Stimulated activated naive CD4-positive, alpha-beta T cell treated with Interleukin-2 at 50 U/mL for 16 hours (primary cell): ENCODE measurements around the gene RNASE8.
"Not testable (repeated sequence)": the region's sequence is repeated elsewhere in the genome, so short reads cannot be mapped to it uniquely, and the experiment has no call there.

ENCODE experiments used
- DNase-seq: peaks from one replicate; lab custom pipeline; 2025; lab: John Stamatoyannopoulos, UW

Gene RNASE8

GRCh38 chr14:21030531-21030930 is 27.1 kb upstream of the RNASE8 start:
- DNase-seq: no peak

GRCh38 chr14:21032326-21033132 is 25.1 kb upstream of the RNASE8 start:
- DNase-seq: no peak

DNA sequence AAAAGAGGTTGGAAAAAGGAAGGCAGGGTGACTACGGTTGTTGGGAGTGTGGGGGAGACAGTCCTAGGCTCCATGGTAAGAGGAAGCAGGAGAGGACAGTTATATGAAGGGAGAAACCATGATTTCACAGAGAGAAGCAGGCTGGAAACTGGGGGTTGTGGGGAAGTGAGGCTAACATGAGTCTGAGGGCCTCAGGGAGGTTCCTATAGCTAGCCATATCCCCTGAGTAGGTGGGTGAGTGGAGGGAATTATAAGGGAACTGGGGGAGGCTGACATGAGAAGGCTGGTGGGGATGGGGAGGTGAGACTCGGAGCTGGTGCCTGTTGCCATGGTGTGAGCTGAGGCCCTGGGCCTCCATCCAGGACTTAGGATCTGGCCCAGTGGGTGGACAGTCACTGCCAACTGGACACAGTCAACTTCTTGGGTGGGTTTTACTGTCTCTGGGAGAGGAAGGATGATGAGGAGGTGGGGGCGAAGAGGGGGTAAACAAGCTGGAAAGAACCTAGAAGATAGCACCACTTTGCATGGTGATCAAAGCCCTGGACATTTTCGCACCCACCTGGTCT is 24.4 kb upstream of the RNASE8 start:
- no peak for DNase-seq

DNA sequence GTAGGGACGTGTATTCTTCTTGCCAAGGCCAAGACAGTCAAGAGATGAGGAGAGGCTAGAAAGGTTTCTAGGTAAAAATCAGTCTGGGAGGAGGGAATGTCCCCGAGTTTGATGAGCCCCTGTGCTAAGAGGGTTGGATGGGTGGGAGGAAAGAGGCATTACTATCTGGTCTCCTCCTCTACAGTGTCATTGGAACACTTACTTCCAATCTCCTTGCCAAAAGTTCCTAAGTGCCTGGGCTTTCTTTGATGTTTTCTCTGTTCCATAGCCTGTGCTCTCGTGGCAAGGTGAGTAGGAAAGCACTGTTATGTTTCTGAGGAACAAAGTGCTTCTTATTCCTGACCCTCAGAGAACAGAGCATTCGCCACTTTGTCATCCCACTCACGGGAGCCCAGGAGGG is 22.9 kb upstream of the RNASE8 start, which contains the start of gene RNASE13:
Gene RNASE13 (minus strand): TSS at position 101 of the 400 bp plus-strand sequence. CDS start 519 bp downstream, outside the sequence.
- no peak for DNase-seq

- DNase-seq: no peak
These were observed 20.9 kb upstream of the RNASE8 start for GRCh38 chr14:21036751-21037150.

DNA sequence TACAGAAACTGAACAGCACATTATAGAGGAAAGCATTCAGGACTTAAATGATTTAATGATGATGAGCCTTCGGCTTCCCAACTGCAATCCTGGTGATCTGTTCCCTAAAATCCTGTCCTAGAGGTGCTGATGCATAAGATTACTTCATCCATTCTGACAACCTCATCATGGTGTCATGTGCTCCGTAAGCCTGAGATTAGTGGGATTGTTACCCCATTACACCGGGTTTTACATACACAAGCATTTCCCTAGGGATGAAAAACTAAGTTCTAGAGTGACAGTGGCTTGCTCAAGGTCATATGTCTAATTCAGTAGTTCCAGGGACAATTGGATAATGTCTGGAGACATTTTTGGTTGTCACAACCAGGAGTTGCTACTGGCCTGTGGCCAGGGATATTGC is 20.5 kb upstream of the RNASE8 start:
- DNase-seq: no peak

GRCh38 chr14:21038441-21039422 is 18.9 kb upstream of the RNASE8 start:
- DNase-seq: no peak

DNA sequence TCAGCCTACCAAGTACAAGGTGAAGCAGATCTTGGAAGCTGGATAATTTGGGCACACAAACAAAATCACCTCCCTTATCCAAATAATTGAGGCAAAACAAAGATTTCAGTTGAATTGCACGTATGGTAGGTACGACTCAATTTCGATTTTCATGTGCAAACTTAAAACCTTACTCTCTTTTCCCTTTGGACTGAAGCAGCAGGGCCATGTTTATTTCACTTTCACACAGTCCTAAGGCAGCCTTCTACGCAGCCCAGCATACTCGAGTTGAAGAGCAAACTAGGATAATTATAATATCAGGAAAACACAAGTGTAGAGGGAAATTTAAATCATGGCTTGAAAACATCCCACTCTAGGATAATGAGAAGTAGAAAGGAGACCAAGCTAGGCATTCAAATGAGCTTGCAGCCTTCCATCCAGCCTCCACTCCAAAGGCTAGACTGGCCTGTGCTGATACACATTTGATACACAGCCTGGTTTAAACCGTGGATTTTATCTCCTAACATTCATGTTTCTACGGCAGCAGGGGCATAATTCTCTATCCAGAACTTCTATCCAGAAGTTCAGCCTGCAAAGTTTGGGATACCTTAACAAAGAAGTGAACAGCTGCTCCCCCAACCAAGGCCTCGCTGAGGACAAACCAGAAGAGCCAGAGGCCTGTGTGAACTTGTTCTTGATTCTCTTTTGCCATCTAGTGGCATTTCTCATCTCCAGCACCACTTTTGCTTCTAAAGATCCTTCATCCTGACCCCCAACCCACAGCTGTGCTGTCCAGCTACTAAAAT is 17.8 kb upstream of the RNASE8 start:
- no peak for DNase-seq

GRCh38 chr14:21040370-21040925 is 17.2 kb upstream of the RNASE8 start:
- no peak for DNase-seq

DNA sequence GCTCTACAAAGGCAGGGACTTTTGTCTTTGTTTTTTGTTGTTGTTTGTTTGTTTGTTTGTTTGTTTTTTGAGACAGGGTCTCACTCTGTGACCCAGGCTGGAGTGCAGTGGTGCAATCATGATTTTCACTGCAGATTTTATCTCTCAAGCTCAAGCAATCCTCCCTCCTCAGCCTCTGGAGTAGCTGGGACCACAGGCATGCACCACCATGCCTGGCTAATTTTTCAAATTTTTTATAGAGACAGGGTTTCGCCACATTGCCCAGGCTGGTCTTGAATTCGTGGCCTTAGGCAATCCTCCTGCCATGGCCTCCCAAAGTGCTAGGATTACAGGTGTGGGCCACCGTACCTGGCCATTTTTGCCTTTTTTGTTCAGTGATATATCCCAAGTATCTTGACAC is 16.7 kb upstream of the RNASE8 start:
- not testable (repeated sequence) for DNase-seq

- no peak for DNase-seq
These were observed 15.8 kb upstream of the RNASE8 start, which contains the start of gene RNASE7 for GRCh38 chr14:21041676-21042433. RNASE7 (plus strand) TSS chr14:21042362; CDS start chr14:21042993, 631 bp downstream.

- no peak for DNase-seq
These were observed 14.7 kb upstream of the RNASE8 start for GRCh38 chr14:21042918-21043317.

DNA sequence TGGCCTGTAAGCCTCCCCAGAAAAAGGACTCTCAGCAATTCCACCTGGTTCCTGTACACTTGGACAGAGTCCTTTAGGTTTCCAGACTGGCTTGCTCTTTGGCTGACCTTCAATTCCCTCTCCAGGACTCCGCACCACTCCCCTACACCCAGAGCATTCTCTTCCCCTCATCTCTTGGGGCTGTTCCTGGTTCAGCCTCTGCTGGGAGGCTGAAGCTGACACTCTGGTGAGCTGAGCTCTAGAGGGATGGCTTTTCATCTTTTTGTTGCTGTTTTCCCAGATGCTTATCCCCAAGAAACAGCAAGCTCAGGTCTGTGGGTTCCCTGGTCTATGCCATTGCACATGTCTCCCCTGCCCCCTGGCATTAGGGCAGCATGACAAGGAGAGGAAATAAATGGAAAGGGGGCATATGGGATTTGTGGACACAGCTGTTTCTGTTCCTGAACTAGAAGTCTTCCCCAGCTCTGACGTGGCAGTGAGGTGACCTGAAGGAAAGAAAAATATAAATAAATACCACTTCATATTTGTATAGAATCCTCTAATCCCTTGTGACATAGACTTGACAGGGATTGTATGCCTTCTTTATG is 14.1 kb upstream of the RNASE8 start:
- no peak for DNase-seq

DNA sequence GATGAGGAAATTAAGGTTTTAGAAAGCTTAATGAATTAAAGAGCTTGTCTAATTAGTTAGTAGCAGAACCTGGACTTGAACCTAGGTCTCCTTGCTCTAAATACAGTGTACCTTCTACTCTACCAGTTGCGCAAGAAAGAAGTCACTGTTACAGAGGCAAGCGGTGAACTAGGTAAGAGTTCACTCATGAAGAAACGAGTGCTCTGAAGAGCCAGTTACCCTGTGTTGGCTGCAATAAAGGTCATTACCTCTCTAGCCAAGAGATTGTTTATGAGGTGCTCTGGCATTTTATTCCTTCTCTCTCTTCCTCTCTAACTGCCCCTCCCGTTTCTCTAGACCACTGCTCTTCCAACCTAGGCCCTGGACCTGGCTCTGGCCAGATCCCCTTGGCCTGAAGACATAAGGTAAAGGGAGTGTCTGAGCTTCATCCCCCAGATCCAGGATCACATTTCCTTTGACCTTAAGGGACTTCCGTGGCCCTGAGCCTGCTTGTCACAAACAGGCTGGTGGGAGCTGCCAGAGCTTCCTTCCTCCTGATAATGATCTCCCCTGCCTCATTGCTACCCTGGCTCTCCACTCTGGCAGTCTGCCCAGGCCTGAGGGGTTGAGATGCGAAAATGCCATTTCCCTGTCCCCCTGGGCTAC is 13.5 kb upstream of the RNASE8 start:
- no peak for DNase-seq

DNA sequence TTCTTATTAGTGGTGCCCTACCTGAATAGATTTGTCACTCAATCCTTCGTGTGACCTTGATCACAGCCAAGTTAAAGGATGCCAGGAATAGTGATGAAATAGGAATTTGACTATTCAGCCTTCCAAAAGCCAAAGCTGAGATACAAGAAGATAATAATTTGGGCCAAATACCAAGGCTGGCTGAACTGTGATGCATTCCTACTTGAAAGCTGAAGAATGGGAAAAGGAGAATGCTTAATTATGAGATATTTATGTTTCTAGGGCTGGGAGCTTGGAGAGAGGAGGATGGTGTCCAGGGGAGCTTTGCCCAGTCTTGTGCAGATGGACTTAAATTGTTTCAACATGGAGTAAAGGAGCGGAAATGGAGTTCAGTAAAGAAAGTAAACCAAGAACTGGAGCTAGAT is 10.2 kb upstream of the RNASE8 start:
- DNase-seq: no peak

DNA sequence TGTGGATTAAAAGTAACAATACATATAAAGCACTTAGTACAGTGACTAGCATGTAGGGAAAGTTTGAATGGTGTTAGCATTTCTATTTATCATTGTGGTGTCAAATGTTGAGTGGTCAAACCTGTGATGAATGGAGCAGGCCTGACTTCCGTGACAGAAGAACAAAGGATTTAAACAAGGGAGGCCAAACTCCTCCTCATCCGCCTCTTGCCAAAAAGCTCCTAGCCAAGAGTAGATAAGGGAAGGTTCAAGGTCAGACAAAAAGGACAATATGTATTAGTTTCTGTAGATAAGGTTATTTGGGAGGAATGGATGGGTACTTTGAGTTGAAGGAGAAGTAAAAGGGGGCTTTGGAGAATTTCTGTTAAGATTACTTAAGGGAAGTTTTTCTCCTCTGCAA is 9.0 kb upstream of the RNASE8 start:
- DNase-seq: no peak

DNA sequence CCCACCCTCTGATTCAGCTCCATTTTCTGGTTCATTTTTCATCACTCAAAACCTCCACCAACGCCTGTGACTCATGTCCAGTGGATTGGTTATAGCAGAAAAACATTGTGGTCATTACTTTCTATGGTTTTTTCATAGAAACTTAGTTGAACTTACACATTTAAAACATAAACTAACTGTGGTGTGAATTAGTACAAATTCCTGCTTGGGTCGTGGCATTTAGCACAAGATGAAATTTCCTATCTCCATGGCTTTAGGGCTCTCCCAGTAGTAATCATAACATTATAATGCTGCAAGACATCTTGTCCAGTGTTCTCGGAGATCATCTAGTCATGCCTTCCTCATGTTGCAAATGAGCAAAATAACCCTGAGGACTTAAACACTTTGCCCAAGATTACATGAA is 8.3 kb upstream of the RNASE8 start:
- DNase-seq: no peak

DNA sequence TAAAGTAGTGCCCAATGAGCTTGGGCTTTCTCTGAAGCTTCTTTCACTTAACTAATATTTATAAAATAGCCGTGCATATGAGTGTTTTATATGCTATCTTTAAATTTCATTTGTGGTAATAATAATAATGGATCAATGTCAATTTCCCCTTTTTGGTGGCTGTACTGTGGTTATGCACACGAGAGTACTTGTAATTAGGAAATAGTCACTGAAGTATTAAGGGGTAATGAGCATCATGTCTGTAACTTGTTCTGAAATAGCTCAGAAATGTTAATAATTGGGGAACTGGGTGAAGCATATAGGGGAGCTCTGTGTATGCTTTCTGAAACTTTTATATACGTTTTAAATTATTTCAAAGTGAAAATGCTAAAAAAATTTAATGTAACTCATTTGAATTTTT is 7.0 kb upstream of the RNASE8 start:
- no peak for DNase-seq
